Stimulated activated CD4-positive, alpha-beta T cell treated with anti-CD3 and anti-CD28 coated beads, Interleukin-12 subunit alpha, Interleukin-12 subunit beta, amount 100 ng/mL, for 48 hours (primary cell): ENCODE measurements around the gene ZNF625.
A peak's percentile ranks its signal among the peaks of the same experiment; 100 is the strongest.
"Not testable (repeated sequence)": the region's sequence is repeated elsewhere in the genome, so short reads cannot be mapped to it uniquely, and the experiment has no call there.

Source experiments
- DNase-seq, 3 donors: peaks; one replicate each; pipeline ENCODE4 v3.0.0-alpha.2; 2020; ENCODE audit warnings: low read depth in 2 of 3, low spot score in 1 of 3

ZNF625 gene

DNA sequence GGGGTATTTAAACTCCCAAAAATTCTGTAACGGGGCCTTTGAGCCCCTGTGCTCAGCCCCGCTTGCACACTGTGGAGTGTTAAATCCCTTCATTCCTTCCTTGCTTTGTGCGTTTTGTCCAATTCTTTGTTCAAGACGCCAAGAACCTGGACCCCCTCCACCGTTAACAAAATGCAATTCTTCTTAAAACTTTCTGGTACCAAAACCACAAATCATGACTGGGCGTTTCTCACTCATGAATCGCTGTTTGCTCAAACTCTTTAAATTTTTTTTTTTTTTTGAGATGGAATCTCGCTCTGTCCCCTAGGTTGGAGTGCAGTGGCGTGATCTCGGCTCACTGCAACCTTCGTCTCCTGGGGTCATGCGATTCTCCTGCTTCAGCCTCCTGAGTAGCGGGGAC is 17.3 kb downstream of the ZNF625 start:
- no peak for DNase-seq

DNA sequence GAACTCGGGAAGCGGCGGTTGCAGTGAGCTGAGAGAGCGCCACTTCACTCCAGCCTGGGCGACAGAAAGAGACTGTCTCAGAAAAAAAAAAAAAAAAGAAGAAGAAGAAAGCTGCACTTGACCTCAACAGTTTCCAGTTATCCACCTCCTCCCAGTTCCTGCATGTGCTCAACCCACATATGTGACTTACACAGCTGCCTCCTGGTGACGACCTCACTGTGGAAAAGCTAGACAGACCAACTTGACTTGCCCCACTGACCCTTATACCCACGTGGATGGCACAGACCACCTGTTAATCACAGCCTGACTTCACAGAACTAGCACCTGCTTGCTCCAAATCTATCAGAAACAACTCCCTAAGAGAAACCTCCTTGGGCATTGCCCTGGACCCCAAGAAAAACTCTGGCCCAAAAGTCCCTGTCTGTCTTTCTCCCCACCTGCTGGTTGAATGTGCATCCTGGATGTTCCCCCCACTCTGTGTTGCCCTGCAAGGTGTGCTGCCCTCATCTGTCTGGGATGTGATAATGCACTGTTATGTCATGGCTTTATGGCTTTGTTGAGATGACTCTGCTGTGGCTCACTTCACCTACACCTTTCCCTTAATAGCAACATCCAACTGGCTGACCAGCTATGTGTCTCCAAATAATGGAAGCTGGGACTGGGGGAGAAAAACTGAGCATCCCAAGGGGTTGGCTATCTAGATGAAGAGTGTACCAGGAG is 19.2 kb downstream of the ZNF625 start:
- peak in 1 of 3 donors; percentile 10 for DNase-seq

DNA sequence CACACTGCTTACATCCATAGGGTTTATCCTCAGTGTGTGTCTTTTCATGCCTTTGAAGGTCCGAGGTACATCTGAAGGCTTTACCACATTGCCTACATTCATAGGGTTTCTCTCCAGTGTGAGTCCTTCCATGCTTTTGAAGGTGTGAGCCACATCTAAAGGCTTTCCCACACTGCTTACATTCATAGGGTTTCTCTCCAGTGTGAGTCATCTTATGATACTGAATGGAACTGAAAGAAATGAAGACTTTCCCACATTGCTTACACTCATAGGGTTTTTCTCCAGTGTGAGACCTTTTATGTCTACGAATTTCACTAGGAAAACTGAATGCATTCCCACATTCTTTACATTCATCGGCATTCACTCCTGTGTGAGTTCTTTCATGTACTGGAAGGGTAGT is 23.5 kb downstream of the ZNF625 start:
- DNase-seq: no peak

DNA sequence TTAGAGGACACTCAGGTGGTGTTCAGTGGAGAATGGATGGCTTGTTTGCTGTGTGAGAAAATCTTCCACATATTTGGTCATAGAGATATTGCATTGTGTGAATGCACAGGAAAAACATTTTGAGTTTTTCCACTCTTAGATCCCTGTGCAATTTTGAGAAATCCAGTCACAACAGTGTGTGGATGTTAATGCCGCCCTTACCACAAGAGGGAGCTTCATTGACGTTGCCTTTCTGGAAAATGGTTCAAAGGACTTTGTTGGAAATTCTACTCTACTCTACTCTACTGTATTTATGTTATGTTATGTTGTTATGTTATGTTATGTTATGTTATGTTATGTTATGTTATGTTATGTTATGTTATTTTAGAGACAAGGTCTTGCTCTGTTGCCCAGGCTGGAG is 29.8 kb downstream of the ZNF625 start:
- no peak for DNase-seq

DNA sequence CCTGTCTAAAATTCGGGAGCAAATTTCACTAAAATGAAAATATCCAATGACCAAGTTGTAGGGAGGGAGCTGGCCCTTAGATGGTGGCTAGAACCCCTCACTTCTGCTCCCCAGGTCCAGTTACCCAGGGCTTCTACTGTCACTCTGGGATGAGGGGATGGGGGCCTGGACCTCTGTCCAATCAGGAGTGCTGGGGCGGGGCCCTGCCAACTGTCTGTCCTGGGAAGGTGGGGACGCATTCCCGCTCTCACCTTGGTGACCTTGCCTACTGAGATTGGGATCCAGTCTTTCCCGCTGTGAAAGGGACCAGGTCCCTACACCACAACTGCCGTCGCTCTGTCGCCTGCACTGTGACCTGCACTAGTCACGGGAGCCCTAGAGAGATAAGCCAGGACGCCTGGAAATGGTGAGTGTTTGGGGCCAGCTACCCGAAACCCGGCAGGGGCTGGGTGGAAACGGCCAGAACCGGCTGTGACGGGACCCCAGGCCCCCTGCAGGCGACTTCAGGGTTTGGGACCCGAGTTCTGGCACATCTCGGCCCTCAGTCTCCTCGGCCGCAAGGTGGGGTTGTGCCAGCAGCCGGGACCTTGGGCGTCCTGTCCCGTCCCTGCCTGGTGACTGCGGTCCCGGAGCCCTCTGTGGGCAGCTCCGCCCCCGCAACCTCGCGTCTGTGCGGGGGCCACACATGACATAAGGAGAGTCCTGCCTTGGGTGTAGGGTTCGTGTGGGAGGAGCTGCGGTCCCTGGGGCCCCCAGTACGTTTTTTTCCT is 39.1 kb downstream of the ZNF625 start:
- no peak for DNase-seq

DNA sequence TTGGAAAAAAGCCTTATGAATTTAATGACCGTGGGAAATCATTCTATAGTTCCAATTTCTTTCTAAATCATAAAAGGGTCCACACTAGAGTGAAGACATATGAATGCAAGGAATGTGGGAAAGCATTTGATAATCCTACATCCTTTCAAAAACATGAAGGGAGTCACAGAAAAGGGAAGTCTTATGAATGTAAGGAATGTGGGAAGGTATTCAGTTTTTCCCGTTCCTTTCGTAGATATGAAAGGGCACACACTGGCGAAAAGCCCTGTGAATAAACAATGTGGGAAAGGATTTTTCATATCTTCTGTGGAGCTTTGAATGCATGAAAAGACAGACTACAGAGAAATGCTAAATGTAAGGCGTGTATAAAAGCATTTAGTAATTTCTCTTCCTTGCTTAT is 43.4 kb downstream of the ZNF625 start:
- DNase-seq: no peak

DNA sequence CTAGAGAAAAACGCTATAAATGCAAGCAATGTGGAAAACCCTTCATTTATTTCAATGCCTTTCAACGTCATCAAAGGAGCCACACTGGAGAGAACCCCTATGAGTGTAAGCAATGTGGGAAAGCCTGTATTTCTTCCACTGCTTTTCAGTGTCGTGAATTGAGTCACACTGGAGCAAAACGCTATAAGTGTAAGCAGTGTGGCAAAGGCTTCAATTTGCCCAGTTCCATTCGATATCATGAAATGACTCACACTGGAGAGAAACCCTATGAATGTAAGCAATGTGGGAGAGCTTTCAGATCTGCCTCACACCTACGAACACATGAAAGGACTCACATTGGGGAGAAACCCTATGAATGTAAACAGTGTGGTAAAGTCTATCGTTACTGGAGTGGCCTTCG is 43.8 kb downstream of the ZNF625 start:
- DNase-seq: peak in 2 of 3 donors; percentile 12 to 20

DNA sequence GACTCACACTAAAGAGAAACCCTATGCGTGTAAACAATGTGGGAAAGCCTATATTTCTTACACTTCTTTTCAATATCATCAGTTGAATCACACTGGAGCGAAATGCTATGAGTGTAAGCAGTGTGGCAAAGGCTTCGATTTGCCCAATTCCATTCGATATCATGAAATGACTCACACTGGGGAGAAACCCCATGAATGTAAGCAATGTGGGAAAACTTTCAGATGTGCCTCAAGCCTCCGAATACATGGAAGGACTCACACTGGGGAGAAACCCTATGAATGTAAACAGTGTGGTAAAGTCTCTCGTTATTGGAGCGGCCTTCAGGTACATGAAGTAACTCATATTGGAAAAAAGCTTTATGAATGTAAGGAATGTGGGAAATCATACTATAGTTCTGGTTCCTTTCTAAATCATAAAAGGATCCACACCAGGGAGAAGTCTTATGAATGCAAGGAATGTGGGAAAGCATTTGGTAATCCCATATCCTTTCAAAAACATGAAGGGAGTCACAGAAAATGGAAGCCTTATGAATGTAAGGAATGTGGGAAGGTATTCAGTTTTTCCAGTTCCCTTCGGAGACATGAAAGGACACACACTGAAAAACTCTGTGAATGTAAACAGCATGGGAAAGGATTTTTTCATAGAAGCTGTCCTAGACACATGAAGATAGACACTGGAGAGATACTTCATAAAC is 44.4 kb downstream of the ZNF625 start:
- no peak for DNase-seq

DNA sequence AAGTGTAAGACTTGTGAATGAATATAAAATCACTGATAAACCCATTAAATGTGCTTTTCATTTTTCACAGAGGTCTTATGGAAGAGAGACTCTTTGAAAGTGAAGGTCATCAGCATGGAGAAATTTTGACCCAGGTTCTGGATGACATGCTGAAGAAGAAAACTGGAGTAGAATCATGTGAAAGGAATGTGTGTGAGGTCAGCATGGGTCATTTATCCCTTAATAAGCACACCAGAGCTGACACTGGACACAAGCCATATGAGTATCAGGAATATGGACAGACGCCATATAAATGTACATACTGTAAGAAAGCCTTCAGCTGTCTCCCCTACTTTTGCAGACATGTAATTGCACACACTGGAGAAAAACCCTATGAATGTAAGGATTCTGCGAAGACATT is 45.4 kb downstream of the ZNF625 start:
- DNase-seq: no peak

DNA sequence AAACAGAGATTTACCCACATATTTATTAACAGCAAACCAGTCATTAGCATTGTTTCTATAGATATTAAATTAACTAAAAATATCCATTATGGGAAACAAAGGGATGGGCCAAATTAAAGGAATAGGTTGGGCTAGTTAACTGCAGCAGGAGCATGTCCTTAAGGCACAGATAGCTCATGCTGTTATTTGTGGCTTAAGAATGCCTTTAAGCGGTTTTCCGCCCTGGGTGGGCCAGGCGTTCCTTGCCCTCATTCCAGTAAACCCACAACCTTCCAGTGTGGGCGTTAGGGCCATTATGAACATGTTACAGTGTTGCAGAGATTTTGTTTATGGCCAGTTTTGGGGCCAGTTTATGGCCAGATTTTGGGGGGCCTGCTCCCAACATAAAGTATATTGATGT is 52.6 kb downstream of the ZNF625 start:
- not testable (repeated sequence) for DNase-seq

DNA sequence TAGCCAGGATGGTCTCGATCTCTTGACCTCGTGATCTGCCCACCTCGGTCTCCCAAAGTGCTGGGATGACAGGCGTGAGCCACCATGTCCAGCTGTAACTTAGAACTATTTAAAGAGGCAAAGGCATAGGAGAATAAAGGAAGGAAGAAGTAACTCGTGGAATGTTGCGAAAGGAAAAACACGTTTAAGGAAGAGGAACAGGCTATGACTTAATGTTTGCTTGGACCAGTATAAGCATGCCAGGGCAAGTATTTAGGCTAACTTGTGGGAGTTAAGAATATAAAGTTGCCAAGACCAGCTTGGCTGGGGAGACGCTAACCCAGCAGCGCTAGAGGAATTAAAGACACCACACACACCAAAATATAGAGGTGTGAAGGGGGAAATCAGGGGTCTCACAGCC is 58.5 kb downstream of the ZNF625 start:
- no peak for DNase-seq

DNA sequence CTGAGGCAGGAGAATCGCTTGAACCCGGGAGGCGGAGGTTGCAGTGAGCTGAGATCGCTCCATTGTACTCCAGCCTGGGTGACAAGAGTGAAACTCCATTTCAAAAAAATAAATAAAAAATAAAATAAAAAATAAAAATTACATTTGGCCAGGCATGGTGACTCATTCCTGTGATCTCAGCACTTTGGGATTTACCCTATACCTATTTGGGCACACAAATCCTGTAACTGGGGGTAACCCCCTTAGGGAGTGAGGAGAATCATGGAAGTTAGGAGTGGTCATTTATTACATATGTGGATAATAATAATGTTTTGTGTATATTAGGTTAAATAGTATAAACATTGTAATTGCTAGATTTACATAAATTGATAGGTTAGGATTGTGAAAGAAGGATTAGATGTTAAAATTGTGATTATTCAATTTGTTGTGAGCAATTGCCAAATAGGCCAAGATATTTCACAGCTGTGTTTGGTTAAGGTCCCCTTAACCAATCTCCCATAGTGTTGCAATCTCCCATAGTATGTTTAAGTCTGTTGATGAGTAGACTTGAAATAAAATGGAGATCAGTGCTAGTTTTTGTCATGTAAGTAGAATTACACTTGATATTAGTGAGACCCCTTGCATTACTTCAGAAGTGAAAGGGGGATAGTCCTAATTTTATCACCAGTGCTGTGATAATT is 61.3 kb downstream of the ZNF625 start:
- no peak for DNase-seq
